Liver (tissue), 3 donors: Measurements from ENCODE around the gene MMRN1.

Source experiments
- ATF3 ChIP-seq: IDR thresholded peaks from 2 replicates; pipeline ENCODE4 v1.6.1; 2016; ENCODE audit warnings: antibody characterized with exemption
- CTCF ChIP-seq: fragments of 150-350 bp; IDR thresholded peaks from 2 replicates; pipeline ENCODE4 v1.5.1; 2017; ENCODE audit warnings: improper control_type of control experiment, low read depth, low read length; ENCODE audit not compliant: missing input control
- FOXA1 ChIP-seq: IDR thresholded peaks from 2 replicates; pipeline ENCODE4 v1.6.1; 2016; ENCODE audit warnings: antibody characterized with exemption
- GABPA ChIP-seq, 2 donors: IDR thresholded peaks in 1 of 2; conservative IDR thresholded peaks in 1 of 2; 2 replicates each; pipeline ENCODE4 v1.6.1; 2016; ENCODE audit warnings: antibody characterized with exemption in 2 of 2, mild to moderate bottlenecking in 1 of 2, moderate library complexity in 1 of 2
- JUND ChIP-seq, 2 donors: IDR thresholded peaks; 2 replicates each; pipeline ENCODE4 v1.6.1; 2016; ENCODE audit warnings: antibody characterized with exemption in 2 of 2
- MAX ChIP-seq: IDR thresholded peaks from 2 replicates; pipeline ENCODE4 v1.6.1; 2016; ENCODE audit warnings: antibody characterized with exemption
- RAD21 ChIP-seq, 2 donors: IDR thresholded peaks; 2 replicates each; pipeline ENCODE4 v1.6.1; 2016; ENCODE audit warnings: antibody characterized with exemption in 2 of 2, mild to moderate bottlenecking in 2 of 2
- REST ChIP-seq: IDR thresholded peaks from 2 replicates; pipeline ENCODE4 v1.6.1; 2016; ENCODE audit warnings: antibody characterized with exemption, mild to moderate bottlenecking
- RXRA ChIP-seq, 2 donors: IDR thresholded peaks; 2 replicates each; pipeline ENCODE4 v1.6.1; 2017 to 2018; ENCODE audit warnings: antibody characterized with exemption in 2 of 2, mild to moderate bottlenecking in 1 of 2
- SP1 ChIP-seq: IDR thresholded peaks from 2 replicates; pipeline ENCODE4 v1.6.1; 2018; ENCODE audit warnings: antibody characterized with exemption, mild to moderate bottlenecking
- TAF1 ChIP-seq: conservative IDR thresholded peaks from 2 replicates; pipeline ENCODE4 v1.6.1; 2016; ENCODE audit warnings: antibody characterized with exemption, mild to moderate bottlenecking
- ZBTB33 ChIP-seq: IDR thresholded peaks from 2 replicates; pipeline ENCODE4 v1.6.1; 2016; ENCODE audit warnings: antibody characterized with exemption
- donor health status: healthy.
- donor health status: healthy.

- TF ChIP-seq CTCF (no peak), JUND (IDR thresholded peaks at IDR 0.05) (no peak), MAX (no peak), REST (no peak), GABPA (IDR thresholded peaks at IDR 0.05 in 1 of 2, conservative IDR thresholded peaks at IDR 0.05 in 1 of 2) (no peak), RAD21 (IDR thresholded peaks at IDR 0.05) (no peak), ZBTB33 (no peak), SP1 (no peak), RXRA (IDR thresholded peaks at IDR 0.05) (no peak), TAF1 (no peak), FOXA1 (no peak), ATF3 (no peak)
Measured at GRCh38 chr4:89871211-89871610, 23.4 kb upstream of the MMRN1 start.
